GM19193 (cell line): ENCODE data around the gene ABCG1.

Source experiments
- POLR2A ChIP-seq: IDR thresholded peaks from 4 replicates; pipeline ENCODE4 v1.6.1; 2011; ENCODE audit not compliant: insufficient read depth, insufficient read length; ENCODE audit errors: extremely low read depth

Gene ABCG1

GRCh38 chr21:42245331-42246193, 26.6 kb downstream of the ABCG1 start:
- TF ChIP-seq POLR2A = no peak

GRCh38 chr21:42247716-42248115, 28.8 kb downstream of the ABCG1 start:
- TF ChIP-seq POLR2A = no peak

GRCh38 chr21:42248241-42248640, 29.3 kb downstream of the ABCG1 start:
- no peak for TF ChIP-seq POLR2A

- no peak for TF ChIP-seq POLR2A
Observed at GRCh38 chr21:42248783-42249597, 30.1 kb downstream of the ABCG1 start.

- TF ChIP-seq POLR2A = no peak
Observed at GRCh38 chr21:42250422-42251403, 31.8 kb downstream of the ABCG1 start.

- no peak for TF ChIP-seq POLR2A
Observed at GRCh38 chr21:42251654-42252324, 32.8 kb downstream of the ABCG1 start.

- TF ChIP-seq POLR2A = no peak
Observed at GRCh38 chr21:42252325-42252654, 33.4 kb downstream of the ABCG1 start.

- TF ChIP-seq POLR2A = no peak
Observed at GRCh38 chr21:42252778-42253340, 33.9 kb downstream of the ABCG1 start.

GRCh38 chr21:42253466-42253865, 34.5 kb downstream of the ABCG1 start:
- no peak for TF ChIP-seq POLR2A

- no peak for TF ChIP-seq POLR2A
Observed at GRCh38 chr21:42254083-42254482, 35.1 kb downstream of the ABCG1 start.

GRCh38 chr21:42254651-42255601, 36.0 kb downstream of the ABCG1 start:
- no peak for TF ChIP-seq POLR2A

- no peak for TF ChIP-seq POLR2A
Observed at GRCh38 chr21:42255825-42256224, 36.9 kb downstream of the ABCG1 start.

- no peak for TF ChIP-seq POLR2A
Observed at GRCh38 chr21:42256316-42256715, 37.4 kb downstream of the ABCG1 start.

- TF ChIP-seq POLR2A = no peak
Observed at GRCh38 chr21:42257091-42257765, 38.3 kb downstream of the ABCG1 start.
